A549 (cell line): ENCODE measurements around the gene SLC28A3. TPM values are rescaled to one million over a fixed set of nuclear protein-coding genes. Genes with fewer than 3 reads are reported as not detected.

Experiments used
- ATAC-seq, 2 experiments: fragments of 200-7000 bp in 1 of 2; fragments of >200 bp in 1 of 2; cut with Nextera tagmentation in 1 of 2; cut with Tn5 transposase in 1 of 2; 3 replicates each; pipeline versions ENCODE4 v1.8.0 to v1.9.1; 2018 to 2020; ENCODE audit warnings: mild to moderate bottlenecking in 1 of 2, moderate library complexity in 1 of 2
- CTCF ChIA-PET: fragments of 300-600 bp; sonication (Branson Sonifier 250); formaldehyde crosslinking; extraction: SDS; loops from one replicate; lab custom pipeline; 2021; ENCODE audit warnings: antibody characterized with exemption, inconsistent platforms; lab: Yijun Ruan, JAX
- POLR2A ChIA-PET: fragments of 350-600 bp; formaldehyde crosslinking; extraction: SDS; loops from one replicate; lab custom pipeline; 2021; ENCODE audit warnings: antibody characterized with exemption, inconsistent platforms; lab: Yijun Ruan, JAX
- DNase-seq, 2 experiments: peaks; one replicate each; pipeline versions ENCODE4 v3.0.0 to v3.0.0-alpha.2; 2011 to 2016; ENCODE audit warnings: low read depth in 1 of 2, low spot score in 1 of 2
- FAIRE-seq: peaks from 2 replicates; lab custom pipeline; 2011; peaks lifted over from hg19 to GRCh38; lab: Jason Lieb, UNC
- H3K27ac ChIP-seq, 2 experiments: fragments of >200 bp; sonication (Bioruptor Twin); formaldehyde crosslinking; 3 replicates each; pipeline ENCODE4 v1.5.1; 2016 to 2017
- H3K4me1 ChIP-seq: fragments of >200 bp; sonication (Bioruptor Twin); formaldehyde crosslinking; 3 replicates; pipeline ENCODE4 v1.6.1; 2016
- H3K4me2 ChIP-seq: fragments of >200 bp; sonication (Bioruptor Twin); formaldehyde crosslinking; 3 replicates; pipeline ENCODE4 v1.6.1; 2016
- H3K4me3 ChIP-seq: fragments of >200 bp; sonication (Bioruptor Twin); formaldehyde crosslinking; 3 replicates; pipeline ENCODE4 v1.5.1; 2016
- H3K9me3 ChIP-seq: fragments of >200 bp; sonication (Bioruptor Twin); formaldehyde crosslinking; 3 replicates; pipeline ENCODE4 v1.6.1; 2016
- ATOH8 ChIP-seq: fragments of 250-450 bp; sonication (Bioruptor Pico); IDR thresholded peaks from 2 replicates; pipeline ENCODE4 v1.5.0; 2020; ENCODE audit warnings: low read depth, mild to moderate bottlenecking, moderate library complexity
- BCL3 ChIP-seq: fragments of >200 bp; sonication (Bioruptor Twin); formaldehyde crosslinking; IDR thresholded peaks from 3 replicates; pipeline ENCODE4 v1.6.1; 2016
- CBX2 ChIP-seq: fragments of 200-600 bp; sonication (generic); IDR thresholded peaks from 2 replicates; pipeline ENCODE4 v1.6.1; 2016; ENCODE audit warnings: low read depth, mild to moderate bottlenecking, borderline replicate concordance
- CHD2 ChIP-seq: fragments of 150-350 bp; IDR thresholded peaks from 2 replicates; pipeline ENCODE4 v1.6.1; 2014; ENCODE audit warnings: low read length; ENCODE audit not compliant: partially characterized antibody
- CHD4 ChIP-seq: fragments of 200-600 bp; sonication (generic); IDR thresholded peaks from 2 replicates; pipeline ENCODE4 v1.6.1; 2016; ENCODE audit warnings: antibody characterized with exemption, mild to moderate bottlenecking, borderline replicate concordance
- E2F6 ChIP-seq: IDR thresholded peaks from 2 replicates; pipeline ENCODE4 v1.6.1; 2012; ENCODE audit warnings: low read depth, borderline replicate concordance
- EP300 ChIP-seq, 2 experiments: fragments of >200 bp; sonication (Bioruptor Twin); formaldehyde crosslinking; IDR thresholded peaks; 2 replicates in 1 of 2; 3 replicates in 1 of 2; pipeline ENCODE4 v1.6.1; 2016 to 2017
- ESRRA ChIP-seq: fragments of 150-350 bp; IDR thresholded peaks from 2 replicates; pipeline ENCODE4 v1.6.1; 2014; ENCODE audit warnings: mild to moderate bottlenecking, low read length, borderline replicate concordance
- FOSL2 ChIP-seq, 2 experiments: fragments of 450-650 bp in 1 of 2; fragments of >200 bp in 1 of 2; sonication (Bioruptor Twin) in 1 of 2; formaldehyde crosslinking; IDR thresholded peaks; 2 replicates each; pipeline versions ENCODE4 v1.5.0 to v1.6.1; 2016 to 2020; ENCODE audit warnings: mild to moderate bottlenecking in 1 of 2, moderate library complexity in 1 of 2
- GATA3 ChIP-seq: IDR thresholded peaks from 2 replicates; pipeline ENCODE4 v1.6.1; 2012; ENCODE audit warnings: borderline replicate concordance
- HMGXB4 ChIP-seq: fragments of 250-450 bp; sonication (Bioruptor Pico); IDR thresholded peaks from 2 replicates; pipeline ENCODE4 v1.5.0; 2021; ENCODE audit warnings: mild to moderate bottlenecking, moderate library complexity, borderline replicate concordance
- HOXA7 ChIP-seq: fragments of 250-450 bp; sonication (Bioruptor Pico); IDR thresholded peaks from 2 replicates; pipeline ENCODE4 v1.5.0; 2020; ENCODE audit warnings: mild to moderate bottlenecking, moderate library complexity
- JUN ChIP-seq, 2 experiments: fragments of >200 bp; sonication (Bioruptor Twin); formaldehyde crosslinking; IDR thresholded peaks; 2 replicates in 1 of 2; 3 replicates in 1 of 2; pipeline ENCODE4 v1.6.1; 2016 to 2017
- JUNB ChIP-seq: fragments of >200 bp; sonication (Bioruptor Twin); formaldehyde crosslinking; IDR thresholded peaks from 2 replicates; pipeline ENCODE4 v1.6.1; 2016
- MAFK ChIP-seq: fragments of 450-650 bp; IDR thresholded peaks from 2 replicates; pipeline ENCODE4 v1.6.1; 2014; ENCODE audit not compliant: partially characterized antibody
- POLR2AphosphoS2 ChIP-seq: conservative IDR thresholded peaks from 2 replicates; pipeline ENCODE4 v1.6.1; 2012; ENCODE audit warnings: low read length, improper control_type of control experiment, inconsistent platforms
- RARB ChIP-seq: fragments of 250-450 bp; sonication (Bioruptor Pico); IDR thresholded peaks from 2 replicates; pipeline ENCODE4 v1.8.0; 2021; ENCODE audit warnings: mild to moderate bottlenecking, moderate library complexity
- RCOR1 ChIP-seq: fragments of 150-350 bp; IDR thresholded peaks from 2 replicates; pipeline ENCODE4 v1.6.1; 2014; ENCODE audit warnings: antibody characterized with exemption, low read length, low read depth
- REST ChIP-seq: fragments of 200-600 bp; sonication (generic); IDR thresholded peaks from 2 replicates; pipeline ENCODE4 v1.6.1; 2016; ENCODE audit warnings: antibody characterized with exemption, mild to moderate bottlenecking, moderate library complexity
- TP53 ChIP-seq: fragments of 250-450 bp; sonication (Bioruptor Pico); IDR thresholded peaks from 2 replicates; pipeline ENCODE4 v1.5.0; 2021; ENCODE audit warnings: mild to moderate bottlenecking, moderate library complexity
- ZC3H11A ChIP-seq: fragments of 450-650 bp; IDR thresholded peaks from 2 replicates; pipeline ENCODE4 v1.6.1; 2014; ENCODE audit warnings: antibody characterized with exemption, mild to moderate bottlenecking
- ZFP36 ChIP-seq: fragments of 450-650 bp; IDR thresholded peaks from 2 replicates; pipeline ENCODE4 v1.6.1; 2014; ENCODE audit warnings: borderline replicate concordance; ENCODE audit not compliant: partially characterized antibody
- ZNF302 ChIP-seq: fragments of 250-450 bp; sonication (Bioruptor Pico); IDR thresholded peaks from 2 replicates; pipeline ENCODE4 v1.9.0; 2021; ENCODE audit warnings: inconsistent platforms, mild to moderate bottlenecking, moderate library complexity
- WGBS: methylation state at CpG from one replicate; pipeline ENCODE4 v1.1.6; 2017; ENCODE audit errors: missing lambda C conversion rate; 5-methylcytosine and 5-hydroxymethylcytosine counted together
- polyA plus RNA-seq, 4 experiments: library from polyadenylated mRNA; depleted of rRNA in 3 of 4; stranded (reverse); fragments of >200 nt; fragmentation: RNase III in 1 of 4; extraction: RNeasy Plus Mini Kit Qiagen cat#74134 plus additional on column Dnase treatment in 1 of 4; gene quantifications; 2 replicates in 3 of 4; 3 replicates in 1 of 4; pipeline ENCODE4 v1.2.3, GENCODE V29; 2011 to 2017

SLC28A3 gene
- polyA plus RNA-seq, 2 of the 4 experiments (the other 2 are of a cell fraction) = not detected

GRCh38 chr9:84283946-84284345 lies 56.6 kb downstream of the SLC28A3 start:
- POLR2A ChIA-PET = no interaction called here
- no peak for ATAC-seq
- H3K4me1 ChIP-seq = no peaks in the 10 kb centered on the region
- no peak overlapping the region for H3K27ac ChIP-seq
- TF ChIP-seq RARB = no peak
- no peak for TF ChIP-seq FOSL2 (IDR thresholded peaks at IDR 0.05)
- TF ChIP-seq FOSL2 (CRISPR knock-in tag; IDR thresholded peaks at IDR 0.05) = no peak
- TF ChIP-seq EP300 (IDR thresholded peaks at IDR 0.05) = no peak
- no peaks in the 10 kb centered on the region for H3K9me3 ChIP-seq
- CTCF ChIA-PET = interaction anchor here (0.6 to 1.5 kb wide), 3 partner anchors 16 to 23 kb away, joined by 3 to 4 read pairs (median 4); no protein-coding TSS in a partner anchor
- DNase-seq = no peak
- WGBS = 38% methylated on average over 6 of the region's 6 CpGs
- H3K4me2 ChIP-seq = no peak overlapping the region
- H3K4me3 ChIP-seq = no peak overlapping the region
- no peak for FAIRE-seq

- WGBS = 8% methylated on average over 1 of the region's 1 CpG
- Histone ChIP-seq H3K9me3 (no peaks in the 10 kb centered on the region), H3K4me3 (no peak overlapping the region), H3K4me1 (no peaks in the 10 kb centered on the region), H3K27ac (no peak overlapping the region), H3K4me2 (no peak overlapping the region)
- DNase-seq (no peak), ATAC-seq (no peak), FAIRE-seq (no peak)
- ChIA-PET CTCF (interaction anchor here (0.6 to 1.8 kb wide), 4 partner anchors 17 to 341 kb away, joined by 3 to 6 read pairs (median 4); no protein-coding TSS in a partner anchor), POLR2A (no interaction called here)
- TF ChIP-seq ATOH8 = no peak
- no peak for TF ChIP-seq GATA3
- no peak for TF ChIP-seq POLR2AphosphoS2
- no peak for TF ChIP-seq E2F6
- TF ChIP-seq ZC3H11A = no peak
- no peak for TF ChIP-seq ESRRA
- no peak for TF ChIP-seq BCL3
- TF ChIP-seq MAFK = no peak
- TF ChIP-seq TP53 (CRISPR knock-in tag) = no peak
These were observed 62.4 kb downstream of the SLC28A3 start for GRCh38 chr9:84278130-84278529.

GRCh38 chr9:84277646-84278045 lies 62.9 kb downstream of the SLC28A3 start:
- Histone ChIP-seq H3K9me3 (no peaks in the 10 kb centered on the region), H3K4me1 (no peaks in the 10 kb centered on the region), H3K27ac (no peak overlapping the region), H3K4me2 (no peak overlapping the region), H3K4me3 (no peak overlapping the region)
- TF ChIP-seq RCOR1 (no peak), ZFP36 (no peak)
- ChIA-PET CTCF (interaction anchor here (0.6 to 1.8 kb wide), 4 partner anchors 16 to 340 kb away, joined by 3 to 6 read pairs (median 4); no protein-coding TSS in a partner anchor), POLR2A (no interaction called here)
- FAIRE-seq = no peak
- 38% methylated on average over 3 of the region's 3 CpGs for WGBS
- ATAC-seq = no peak
- no peak for DNase-seq

- POLR2A ChIA-PET = no interaction called here
- FAIRE-seq (no peak), DNase-seq (no peak), ATAC-seq (no peak)
- WGBS = 33% methylated on average over 3 of the region's 3 CpGs
- H3K27ac ChIP-seq = no peak overlapping the region
- no peaks in the 10 kb centered on the region for H3K9me3 ChIP-seq
- H3K4me2 ChIP-seq = no peak overlapping the region
- H3K4me1 ChIP-seq = no peaks in the 10 kb centered on the region
- no peak overlapping the region for H3K4me3 ChIP-seq
- CTCF ChIA-PET = interaction anchor here (1.8 kb wide), 1 partner anchor 339 kb away, joined by 4 read pairs; no protein-coding TSS in a partner anchor
- TF ChIP-seq ZNF302 (CRISPR knock-in tag) (no peak), HMGXB4 (CRISPR knock-in tag) (no peak), CHD2 (no peak), REST (no peak), ESRRA (no peak), HOXA7 (CRISPR knock-in tag) (no peak), JUN (IDR thresholded peaks at IDR 0.05) (no peak), TP53 (CRISPR knock-in tag) (no peak), ZFP36 (no peak), JUNB (no peak), CHD4 (no peak), CBX2 (no peak)
These were observed 63.8 kb downstream of the SLC28A3 start for GRCh38 chr9:84276741-84277140.
